PC-3 (cell line): ENCODE measurements around the gene EIF2B4. TPM values are rescaled to one million over a fixed set of nuclear protein-coding genes. Genes with fewer than 3 reads are reported as not detected.

Source experiments
- ATAC-seq: fragments of 200-7000 bp; cut with Tn5 transposase; 2 replicates; pipeline ENCODE4 v1.9.1; 2020; ENCODE audit warnings: mild to moderate bottlenecking, moderate library complexity
- BruUV-seq: library from RNA; stranded (reverse); fragments of 400-500 nt; replicated peaks from 2 replicates; lab custom pipeline; 2021; lab: Mats Ljungman, UMichigan
- CTCF ChIA-PET: fragments of 300-600 bp; sonication (Branson Sonifier 250); formaldehyde crosslinking; loops from one replicate; lab custom pipeline; 2022; ENCODE audit warnings: antibody characterized with exemption; lab: Charles Lee
- POLR2A ChIA-PET: fragments of 300-600 bp; sonication (Branson Sonifier 250); formaldehyde crosslinking; loops from one replicate; lab custom pipeline; 2022; ENCODE audit warnings: antibody characterized with exemption; ENCODE audit not compliant: unreplicated experiment; lab: Charles Lee
- DNase-seq: peaks from one replicate; pipeline ENCODE4 v3.0.0-alpha.2; 2015
- H2AFZ ChIP-seq: fragments of 300-600 bp; sonication (generic); 2 replicates; pipeline ENCODE4 v1.6.0; 2016; ENCODE audit warnings: antibody characterized with exemption, low read length
- H3F3A ChIP-seq: fragments of 300-600 bp; sonication (generic); one replicate; pipeline ENCODE4 v1.6.0; 2017; ENCODE audit warnings: antibody characterized with exemption, low read length, control low read depth, mild to moderate bottlenecking; ENCODE audit not compliant: unreplicated experiment
- H3K27ac ChIP-seq: fragments of 300-600 bp; sonication (generic); 2 replicates; pipeline ENCODE4 v1.5.1; 2016; ENCODE audit warnings: mild to moderate bottlenecking, low read length
- H3K27me3 ChIP-seq: fragments of 300-600 bp; sonication (generic); 2 replicates; pipeline ENCODE4 v1.6.1; 2016; ENCODE audit warnings: low read length, mixed read lengths
- H3K36me3 ChIP-seq: fragments of 300-600 bp; sonication (generic); 2 replicates; pipeline ENCODE4 v1.6.1; 2016; ENCODE audit warnings: low read depth, mixed run types, low read length, mixed read lengths
- H3K4me1 ChIP-seq: fragments of 300-600 bp; sonication (generic); 2 replicates; pipeline ENCODE4 v1.5.1; 2016; ENCODE audit warnings: low read length; ENCODE audit not compliant: insufficient read depth
- H3K4me2 ChIP-seq: fragments of 300-600 bp; sonication (generic); 2 replicates; pipeline ENCODE4 v1.6.0; 2016; ENCODE audit warnings: low read length
- H3K4me3 ChIP-seq: fragments of 300-600 bp; sonication (generic); 2 replicates; pipeline ENCODE4 v1.5.1; 2016; ENCODE audit warnings: mild to moderate bottlenecking, low read length, mixed read lengths
- H3K79me2 ChIP-seq: fragments of 300-600 bp; sonication (generic); 2 replicates; pipeline ENCODE4 v1.6.1; 2017; ENCODE audit warnings: low read length, mixed read lengths
- H3K9ac ChIP-seq: fragments of 300-600 bp; sonication (generic); 2 replicates; pipeline ENCODE4 v1.6.0; 2016; ENCODE audit warnings: mild to moderate bottlenecking, low read length
- H3K9me2 ChIP-seq: fragments of 300-600 bp; sonication (generic); replicated peaks from 2 replicates; pipeline ENCODE4 v1.6.1; 2016; ENCODE audit warnings: mixed run types, low read length, mixed read lengths
- H3K9me3 ChIP-seq: fragments of 300-600 bp; sonication (generic); 2 replicates; pipeline ENCODE4 v1.6.1; 2016; ENCODE audit warnings: low read length, mixed read lengths
- H4K20me1 ChIP-seq: fragments of 300-600 bp; sonication (generic); 2 replicates; pipeline ENCODE4 v1.6.1; 2016; ENCODE audit warnings: low read length, mixed read lengths
- EZH2 ChIP-seq: fragments of 300-600 bp; sonication (generic); IDR thresholded peaks from one replicate; pipeline ENCODE4 v1.6.1; 2017; ENCODE audit warnings: antibody characterized with exemption, mild to moderate bottlenecking, low read length; ENCODE audit not compliant: unreplicated experiment
- EZH2phosphoT487 ChIP-seq: fragments of 300-600 bp; sonication (generic); IDR thresholded peaks from 2 replicates; pipeline ENCODE4 v1.6.1; 2018; ENCODE audit warnings: mild to moderate bottlenecking, antibody characterized with exemption, low read length, borderline replicate concordance
- intact Hi-C: fragments of 100-400 bp; cut with micrococcal nuclease; formaldehyde crosslinking; loops from 2 replicates; pipeline ENCODE4 v1.9.0; 2023
- total RNA-seq: library from RNA; depleted of rRNA; stranded (reverse); fragments of >200 nt; gene quantifications from 2 replicates; pipeline ENCODE4 v1.2.3, GENCODE V29; 2014
- TF ChIP-seq, protein P1 (sequence below): fragments of 300-600 bp; sonication (generic); conservative IDR thresholded peaks from 2 replicates; pipeline ENCODE4 v1.5.1; 2017; ENCODE audit warnings: antibody characterized with exemption, low read depth, mild to moderate bottlenecking, low read length

The EIF2B4 gene
- total RNA-seq, 1 experiment from 2014 or later, result 35.8 TPM

GRCh38 chr2:27316655-27317412 lies 53.3 kb downstream of the EIF2B4 start:
- Histone ChIP-seq H3K9ac (no peak overlapping the region), H2AFZ (no peak overlapping the region), H3K79me2 (peaks cover 5% of the 10 kb centered on the region; the same call in 1 of the 2 replicates), H3K4me1 (peaks cover 13% of the 10 kb centered on the region), H3K9me2 (no peaks in the 10 kb centered on the region), H3K4me2 (no peak overlapping the region), H4K20me1 (no peaks in the 10 kb centered on the region), H3K9me3 (no peaks in the 10 kb centered on the region), H3K27me3 (no peaks in the 10 kb centered on the region), H3F3A (no peaks in the 10 kb centered on the region), H3K27ac (no peak overlapping the region), H3K4me3 (no peak overlapping the region), H3K36me3 (no peaks in the 10 kb centered on the region)
- TF ChIP-seq, protein P1, sequence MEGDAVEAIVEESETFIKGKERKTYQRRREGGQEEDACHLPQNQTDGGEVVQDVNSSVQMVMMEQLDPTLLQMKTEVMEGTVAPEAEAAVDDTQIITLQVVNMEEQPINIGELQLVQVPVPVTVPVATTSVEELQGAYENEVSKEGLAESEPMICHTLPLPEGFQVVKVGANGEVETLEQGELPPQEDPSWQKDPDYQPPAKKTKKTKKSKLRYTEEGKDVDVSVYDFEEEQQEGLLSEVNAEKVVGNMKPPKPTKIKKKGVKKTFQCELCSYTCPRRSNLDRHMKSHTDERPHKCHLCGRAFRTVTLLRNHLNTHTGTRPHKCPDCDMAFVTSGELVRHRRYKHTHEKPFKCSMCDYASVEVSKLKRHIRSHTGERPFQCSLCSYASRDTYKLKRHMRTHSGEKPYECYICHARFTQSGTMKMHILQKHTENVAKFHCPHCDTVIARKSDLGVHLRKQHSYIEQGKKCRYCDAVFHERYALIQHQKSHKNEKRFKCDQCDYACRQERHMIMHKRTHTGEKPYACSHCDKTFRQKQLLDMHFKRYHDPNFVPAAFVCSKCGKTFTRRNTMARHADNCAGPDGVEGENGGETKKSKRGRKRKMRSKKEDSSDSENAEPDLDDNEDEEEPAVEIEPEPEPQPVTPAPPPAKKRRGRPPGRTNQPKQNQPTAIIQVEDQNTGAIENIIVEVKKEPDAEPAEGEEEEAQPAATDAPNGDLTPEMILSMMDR, result no peak
- TF ChIP-seq EZH2phosphoT487 (no peak), EZH2 (no peak)
- ChIA-PET CTCF (no interaction called here), POLR2A (interaction anchor here (0.6 kb wide), 1 partner anchor 141 kb away, joined by 3 read pairs; no protein-coding TSS in a partner anchor)
- BruUV-seq, result no TSS peak
- no peak for ATAC-seq
- intact Hi-C loops, result no loop called here
- DNase-seq, result no peak

DNA sequence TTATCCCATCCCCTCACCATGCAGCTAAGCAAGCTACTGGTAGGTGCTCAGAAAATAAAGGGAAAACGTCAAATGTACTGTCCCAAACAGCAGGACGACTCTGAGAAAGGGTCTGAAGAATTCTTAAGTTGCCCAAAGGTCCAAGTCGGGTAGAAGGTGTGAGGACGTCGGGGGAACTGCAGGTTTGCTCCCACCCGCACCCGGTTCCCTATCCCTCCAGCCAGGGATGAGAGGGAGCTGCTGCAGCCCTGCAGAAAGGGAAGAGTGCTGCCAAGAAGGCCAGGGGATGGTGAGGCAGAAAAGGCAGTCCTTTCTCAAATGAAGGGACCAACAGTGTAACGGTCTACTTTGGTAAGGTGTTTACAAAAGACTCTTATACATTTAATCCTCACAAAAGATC lies 55.0 kb downstream of the EIF2B4 start:
- TF ChIP-seq, protein P1, result no peak
- TF ChIP-seq EZH2 (no peak), EZH2phosphoT487 (no peak)

DNA sequence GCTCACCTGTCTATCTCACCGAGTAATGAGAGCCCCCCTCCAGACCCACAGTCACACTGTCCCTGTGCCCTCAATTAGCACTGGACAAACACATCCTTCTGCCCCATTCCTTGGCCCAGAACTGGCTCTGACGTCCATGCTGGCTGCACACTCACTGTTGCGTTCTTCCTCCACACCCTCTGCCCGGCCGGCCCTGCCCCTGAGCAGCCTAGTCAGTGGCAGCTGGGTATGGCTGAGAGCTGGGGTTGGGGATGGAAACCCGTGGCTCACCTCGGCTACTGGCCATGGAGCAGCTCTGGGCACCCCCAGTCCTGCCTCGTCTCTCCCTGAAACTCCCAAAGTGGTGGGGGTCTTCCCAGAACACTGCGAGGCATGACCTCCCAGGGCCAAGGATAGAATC lies 55.4 kb downstream of the EIF2B4 start:
- no peak overlapping the region for H3K9ac ChIP-seq
- no peak for TF ChIP-seq EZH2
- TF ChIP-seq, protein P1, result no peak
- no peak for TF ChIP-seq EZH2phosphoT487
- ChIA-PET POLR2A (no interaction called here), CTCF (no interaction called here)
- intact Hi-C loops, result no loop called here
- H3F3A ChIP-seq, result no peaks in the 10 kb centered on the region
- H3K79me2 ChIP-seq, result no peaks in the 10 kb centered on the region
- DNase-seq (no peak), ATAC-seq (no peak)
- no peaks in the 10 kb centered on the region for H3K27me3 ChIP-seq
- no peak overlapping the region for H3K27ac ChIP-seq
- no TSS peak for BruUV-seq
- H2AFZ ChIP-seq, result no peak overlapping the region
- H3K4me2 ChIP-seq, result no peak overlapping the region
- H3K4me3 ChIP-seq, result no peak overlapping the region
- no peaks in the 10 kb centered on the region for H3K9me2 ChIP-seq
- H3K4me1 ChIP-seq, result no peaks in the 10 kb centered on the region
- no peaks in the 10 kb centered on the region for H3K9me3 ChIP-seq
- no peaks in the 10 kb centered on the region for H3K36me3 ChIP-seq
- no peaks in the 10 kb centered on the region for H4K20me1 ChIP-seq

More for the DNA sequence above, 55.0 kb downstream of the EIF2B4 start:
- H3K4me2 ChIP-seq, result no peak overlapping the region
- H3K27me3 ChIP-seq, result no peaks in the 10 kb centered on the region
- H3K9ac ChIP-seq, result no peak overlapping the region
- no TSS peak for BruUV-seq
- no peaks in the 10 kb centered on the region for H3F3A ChIP-seq
- ATAC-seq (no peak), DNase-seq (no peak)
- H3K36me3 ChIP-seq, result no peaks in the 10 kb centered on the region
- H3K4me3 ChIP-seq, result no peak overlapping the region
- H3K79me2 ChIP-seq, result no peaks in the 10 kb centered on the region
- no peak overlapping the region for H3K27ac ChIP-seq
- no peaks in the 10 kb centered on the region for H3K9me3 ChIP-seq
- ChIA-PET POLR2A (no interaction called here), CTCF (no interaction called here)
- H3K4me1 ChIP-seq, result no peaks in the 10 kb centered on the region
- no peak overlapping the region for H2AFZ ChIP-seq
- no peaks in the 10 kb centered on the region for H3K9me2 ChIP-seq
- intact Hi-C loops, result no loop called here
- H4K20me1 ChIP-seq, result no peaks in the 10 kb centered on the region
